A673 (cell line): ENCODE measurements around the gene RMI2.

Experiments
- EZH2 ChIP-seq: fragments of 200-600 bp; sonication (generic); IDR thresholded peaks from 2 replicates; pipeline ENCODE4 v1.6.1; 2017; ENCODE audit warnings: borderline replicate concordance, low read depth, mild to moderate bottlenecking, mixed read lengths, antibody characterized with exemption, low read length; ENCODE audit not compliant: poor library complexity, severe bottlenecking
- TF ChIP-seq, protein P1 (sequence below): fragments of 300-800, 200-600 bp; sonication (generic); conservative IDR thresholded peaks from 2 replicates; pipeline ENCODE4 v1.5.1; 2017; ENCODE audit warnings: low read depth, mild to moderate bottlenecking, antibody characterized with exemption, low read length, moderate library complexity, mixed read lengths

DNA sequence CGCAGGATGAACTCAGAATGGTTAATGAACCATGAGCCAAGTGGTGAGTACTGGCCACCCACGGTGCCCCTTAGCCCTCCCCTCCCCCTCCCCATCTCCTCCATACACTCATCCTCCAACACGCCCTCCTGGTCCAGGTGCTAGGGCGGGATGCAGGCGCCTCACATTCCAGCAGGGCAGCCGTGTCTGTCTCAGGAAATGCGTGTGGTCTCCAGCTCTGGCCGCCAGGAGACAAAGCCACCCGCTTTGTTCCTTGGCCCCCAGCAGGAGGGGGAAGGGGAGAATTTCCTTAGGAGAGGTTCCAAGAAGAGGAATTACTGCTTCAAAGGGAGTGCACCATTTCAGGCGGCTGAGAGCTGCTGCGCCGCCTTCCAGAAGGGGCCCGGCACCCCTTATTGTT, 29.7 kb upstream of the RMI2 start:
- TF ChIP-seq, protein P1, sequence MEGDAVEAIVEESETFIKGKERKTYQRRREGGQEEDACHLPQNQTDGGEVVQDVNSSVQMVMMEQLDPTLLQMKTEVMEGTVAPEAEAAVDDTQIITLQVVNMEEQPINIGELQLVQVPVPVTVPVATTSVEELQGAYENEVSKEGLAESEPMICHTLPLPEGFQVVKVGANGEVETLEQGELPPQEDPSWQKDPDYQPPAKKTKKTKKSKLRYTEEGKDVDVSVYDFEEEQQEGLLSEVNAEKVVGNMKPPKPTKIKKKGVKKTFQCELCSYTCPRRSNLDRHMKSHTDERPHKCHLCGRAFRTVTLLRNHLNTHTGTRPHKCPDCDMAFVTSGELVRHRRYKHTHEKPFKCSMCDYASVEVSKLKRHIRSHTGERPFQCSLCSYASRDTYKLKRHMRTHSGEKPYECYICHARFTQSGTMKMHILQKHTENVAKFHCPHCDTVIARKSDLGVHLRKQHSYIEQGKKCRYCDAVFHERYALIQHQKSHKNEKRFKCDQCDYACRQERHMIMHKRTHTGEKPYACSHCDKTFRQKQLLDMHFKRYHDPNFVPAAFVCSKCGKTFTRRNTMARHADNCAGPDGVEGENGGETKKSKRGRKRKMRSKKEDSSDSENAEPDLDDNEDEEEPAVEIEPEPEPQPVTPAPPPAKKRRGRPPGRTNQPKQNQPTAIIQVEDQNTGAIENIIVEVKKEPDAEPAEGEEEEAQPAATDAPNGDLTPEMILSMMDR: 0 out of 2 replicates have a peak, but pooled peaks have one; percentile 15
- no peak for TF ChIP-seq EZH2
